ENCODE data around the gene HERC4.

DNA sequence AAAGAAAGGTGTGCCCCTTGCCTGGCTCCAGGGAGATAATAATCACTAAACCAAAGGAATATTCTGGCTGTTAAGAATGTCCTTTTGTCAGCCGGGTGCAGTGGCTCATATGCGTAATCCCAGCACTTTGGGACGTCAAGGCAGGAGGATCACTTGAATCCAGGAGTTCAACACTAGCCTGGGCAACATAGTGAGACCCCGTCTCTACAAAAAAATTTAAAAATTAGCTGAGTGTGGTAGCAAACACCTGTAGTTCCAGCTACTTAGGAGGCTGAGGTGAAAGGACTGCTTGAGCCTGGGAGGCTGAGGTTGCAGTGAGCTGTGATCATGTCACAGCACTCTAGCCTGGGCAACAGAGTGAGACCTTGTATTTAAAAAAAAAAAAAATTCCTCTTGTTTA, 74.1 kb downstream of the HERC4 start:
- no peak for TF ChIP-seq SUZ12 (IDR thresholded peaks at IDR 0.05)
- TF ChIP-seq CTBP1 (IDR thresholded peaks at IDR 0.05; ENCODE audit: borderline replicate concordance), result no peak
- no peak for TF ChIP-seq FOXA1 (IDR thresholded peaks at IDR 0.05)
- TF ChIP-seq ARNT (IDR thresholded peaks at IDR 0.05), result no peak
- no peak for TF ChIP-seq FOXM1 (IDR thresholded peaks at IDR 0.05; ENCODE audit: borderline replicate concordance)
- TF ChIP-seq ELF4 (IDR thresholded peaks at IDR 0.05), result no peak
- no peak for TF ChIP-seq SP1 (IDR thresholded peaks at IDR 0.05)
- TF ChIP-seq LEF1 (IDR thresholded peaks at IDR 0.05; ENCODE audit: borderline replicate concordance), result no peak
- TF ChIP-seq FOXK2 (IDR thresholded peaks at IDR 0.05), result no peak

Measured in HEK293T (cell line).